H9 (cell line): ENCODE measurements around the gene MAPK8. TPM values are rescaled to one million over a fixed set of nuclear protein-coding genes. Genes with fewer than 3 reads are reported as not detected.

Experiments used
- DNase-seq: peaks from one replicate; pipeline ENCODE4 v3.0.0-alpha.2; 2017
- H2AFZ ChIP-seq: one replicate; pipeline ENCODE4 v1.6.1; 2013; ENCODE audit warnings: mild to moderate bottlenecking, low read length, control low read depth, moderate library complexity
- H2AK5ac ChIP-seq: 2 replicates; pipeline ENCODE4 v1.6.1; 2013; ENCODE audit warnings: low read length, control low read depth, mixed read lengths; ENCODE audit not compliant: insufficient read length
- H2BK120ac ChIP-seq: one replicate; pipeline ENCODE4 v1.6.1; 2013; ENCODE audit warnings: low read depth, mild to moderate bottlenecking, low read length, control low read depth, inconsistent platforms; ENCODE audit not compliant: poor library complexity, severe bottlenecking
- H2BK12ac ChIP-seq: 2 replicates; pipeline ENCODE4 v1.6.1; 2013; ENCODE audit warnings: low read length, control low read depth, mixed read lengths, low read depth; ENCODE audit not compliant: insufficient read length
- H2BK15ac ChIP-seq: 2 replicates; pipeline ENCODE4 v1.6.1; 2013; ENCODE audit warnings: low read depth, low read length, control low read depth
- H2BK20ac ChIP-seq: one replicate; pipeline ENCODE4 v1.6.1; 2013; ENCODE audit warnings: low read depth, mild to moderate bottlenecking, low read length, control low read depth, inconsistent platforms; ENCODE audit not compliant: poor library complexity, severe bottlenecking
- H2BK5ac ChIP-seq: 2 replicates; pipeline ENCODE4 v1.6.1; 2013; ENCODE audit warnings: low read length, control low read depth, mixed read lengths; ENCODE audit not compliant: insufficient read length
- H3K14ac ChIP-seq: 2 replicates; pipeline ENCODE4 v1.6.1; 2013; ENCODE audit warnings: low read length, control low read depth; ENCODE audit not compliant: insufficient read depth
- H3K18ac ChIP-seq: 2 replicates; pipeline ENCODE4 v1.6.1; 2013; ENCODE audit warnings: low read depth, mild to moderate bottlenecking, mixed read lengths, low read length, control low read depth; ENCODE audit not compliant: insufficient read length
- H3K23ac ChIP-seq: 2 replicates; pipeline ENCODE4 v1.6.1; 2013; ENCODE audit warnings: low read length, control low read depth, mixed read lengths, low read depth; ENCODE audit not compliant: insufficient read length
- H3K23me2 ChIP-seq: 2 replicates; pipeline ENCODE4 v1.6.1; 2013; ENCODE audit warnings: low read depth, mild to moderate bottlenecking, mixed read lengths, low read length, control low read depth; ENCODE audit not compliant: insufficient read length, poor library complexity, severe bottlenecking
- H3K27ac ChIP-seq: 2 replicates; pipeline ENCODE4 v1.5.1; 2013; ENCODE audit warnings: low read length, control low read depth, mixed read lengths, low read depth; ENCODE audit not compliant: insufficient read length
- H3K27me3 ChIP-seq: 2 replicates; pipeline ENCODE4 v1.6.1; 2013; ENCODE audit warnings: low read length, control low read depth, inconsistent platforms; ENCODE audit not compliant: insufficient read depth
- H3K4ac ChIP-seq: 2 replicates; pipeline ENCODE4 v1.6.1; 2013; ENCODE audit warnings: low read depth, mild to moderate bottlenecking, control low read depth, inconsistent platforms, low read length, moderate library complexity
- H3K4me1 ChIP-seq: 2 replicates; pipeline ENCODE4 v1.6.1; 2013; ENCODE audit warnings: low read length, control low read depth, inconsistent platforms; ENCODE audit not compliant: insufficient read depth
- H3K4me2 ChIP-seq: 2 replicates; pipeline ENCODE4 v1.6.1; 2013; ENCODE audit warnings: low read length, control low read depth, mixed read lengths; ENCODE audit not compliant: insufficient read length, insufficient read depth
- H3K56ac ChIP-seq: 2 replicates; pipeline ENCODE4 v1.6.1; 2013; ENCODE audit warnings: low read depth, mild to moderate bottlenecking, mixed read lengths, low read length, control low read depth; ENCODE audit not compliant: insufficient read length
- H3K79me1 ChIP-seq: 2 replicates; pipeline ENCODE4 v1.6.1; 2013; ENCODE audit warnings: low read depth, mild to moderate bottlenecking, moderate library complexity, low read length, control low read depth, inconsistent platforms; ENCODE audit not compliant: insufficient read depth, poor library complexity, severe bottlenecking
- H3K79me2 ChIP-seq: 2 replicates; pipeline ENCODE4 v1.6.1; 2013; ENCODE audit warnings: low read length, control low read depth, inconsistent platforms; ENCODE audit not compliant: insufficient read depth
- H3K9ac ChIP-seq: 2 replicates; pipeline ENCODE4 v1.6.1; 2013; ENCODE audit warnings: low read length, control low read depth, mixed read lengths; ENCODE audit not compliant: insufficient read length; ENCODE audit errors: extremely low read depth
- H3K9me3 ChIP-seq: one replicate; pipeline ENCODE4 v1.6.1; 2013; ENCODE audit warnings: low read depth, low read length, inconsistent platforms; ENCODE audit not compliant: control insufficient read depth
- H3T11ph ChIP-seq: one replicate; pipeline ENCODE4 v1.6.1; 2013; ENCODE audit warnings: mild to moderate bottlenecking, low read length, control low read depth, inconsistent platforms
- H4K20me1 ChIP-seq: one replicate; pipeline ENCODE4 v1.6.1; 2013; ENCODE audit not compliant: control insufficient read depth, insufficient read length, insufficient read depth
- H4K5ac ChIP-seq: 2 replicates; pipeline ENCODE4 v1.6.1; 2013; ENCODE audit warnings: low read depth, mild to moderate bottlenecking, mixed read lengths, low read length, control low read depth; ENCODE audit not compliant: insufficient read length
- H4K8ac ChIP-seq: replicated peaks from 2 replicates; pipeline ENCODE4 v1.6.1; 2013; ENCODE audit warnings: low read length, control low read depth, mixed read lengths, low read depth; ENCODE audit not compliant: insufficient read length
- H4K91ac ChIP-seq: 2 replicates; pipeline ENCODE4 v1.6.1; 2013; ENCODE audit warnings: low read depth, mild to moderate bottlenecking, moderate library complexity, mixed read lengths, low read length, control low read depth; ENCODE audit not compliant: insufficient read length
- H3K27ac Mint-ChIP-seq, 3 experiments: 2 replicates in 2 of 3; 3 replicates in 1 of 3; pipeline ENCODE4 v1.8.0; 2020 to 2021; ENCODE audit warnings: mixed read lengths in 3 of 3, mild to moderate bottlenecking in 1 of 3, moderate library complexity in 1 of 3
- H3K27me3 Mint-ChIP-seq: 2 replicates; pipeline ENCODE4 v1.8.0; 2021; ENCODE audit warnings: low read depth, mild to moderate bottlenecking, moderate library complexity, mixed read lengths
- H3K36me3 Mint-ChIP-seq, 3 experiments: 2 replicates in 2 of 3; 3 replicates in 1 of 3; pipeline ENCODE4 v1.8.0; 2020 to 2021; ENCODE audit warnings: low read depth in 3 of 3, mixed read lengths in 3 of 3; ENCODE audit not compliant: insufficient read depth in 1 of 3
- H3K4me1 Mint-ChIP-seq, 2 experiments: 2 replicates each; pipeline ENCODE4 v1.8.0; 2020; ENCODE audit warnings: mixed read lengths in 2 of 2
- H3K4me3 Mint-ChIP-seq, 2 experiments: 2 replicates in 1 of 2; 3 replicates in 1 of 2; pipeline ENCODE4 v1.8.0; 2020 to 2021; ENCODE audit warnings: mild to moderate bottlenecking in 2 of 2, mixed read lengths in 2 of 2, moderate library complexity in 1 of 2
- H3K9me3 Mint-ChIP-seq, 2 experiments: 2 replicates in 1 of 2; 3 replicates in 1 of 2; pipeline ENCODE4 v1.8.0; 2020; ENCODE audit warnings: mild to moderate bottlenecking in 2 of 2, mixed read lengths in 2 of 2, moderate library complexity in 1 of 2
- WGBS: extraction: QIAGEN DNeasy Blood & Tissue Kit; methylation state at CpG from one replicate; pipeline ENCODE4 v1.1.7; 2013; ENCODE audit warnings: missing lambda C conversion rate, low lambda C conversion rate, mixed read lengths; ENCODE audit not compliant: insufficient read length; ENCODE audit errors: extremely low coverage; 5-methylcytosine and 5-hydroxymethylcytosine counted together
- total RNA-seq: library from RNA; stranded (reverse); gene quantifications from 2 replicates; pipeline ENCODE4 v1.2.1, GENCODE V29; 2021
- TF ChIP-seq, protein P1 (sequence below): fragments of 200-600 bp; sonication (generic); conservative IDR thresholded peaks from 3 replicates; pipeline ENCODE4 v1.8.0; 2021; ENCODE audit warnings: antibody characterized with exemption, mild to moderate bottlenecking

MAPK8 gene
- total RNA-seq, 1 experiment from 2014 or later = 52.0 TPM

DNA sequence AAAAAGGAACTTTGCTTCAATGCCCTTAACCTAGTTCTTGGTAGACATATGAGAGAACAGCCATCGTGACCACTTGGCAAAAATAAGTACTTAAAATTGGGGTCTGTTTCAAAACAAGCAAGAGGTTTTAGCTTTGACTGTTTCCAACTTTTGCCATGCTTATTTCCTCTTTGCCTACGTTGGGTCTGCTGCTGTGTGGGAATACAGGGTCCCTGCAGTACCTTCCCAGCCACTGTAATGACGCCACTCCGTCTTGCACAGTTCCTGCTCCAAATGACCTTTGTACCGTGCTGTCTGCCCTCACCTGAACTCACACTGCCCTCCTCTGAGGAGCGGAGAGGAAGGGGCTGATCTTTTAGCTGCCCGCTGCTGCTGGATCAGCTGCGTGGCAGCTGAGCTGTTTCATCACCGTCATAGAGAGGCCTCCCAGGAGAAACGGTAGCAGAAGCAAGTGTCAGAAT lies 133.1 kb downstream of the MAPK8 start:
- no peak overlapping the region for H3K27ac ChIP-seq
- DNase-seq = peak; percentile 27
- H3K79me1 ChIP-seq = no peaks in the 10 kb centered on the region
- H3K4ac ChIP-seq = no peak overlapping the region
- no peaks in the 10 kb centered on the region for H3K4me1 ChIP-seq
- H3K27me3 ChIP-seq = no peaks in the 10 kb centered on the region
- H3K4me1 Mint-ChIP-seq = peaks cover 14% of the 10 kb centered on the region in 2 experiments
- H3K14ac ChIP-seq = no peak overlapping the region
- no peaks in the 10 kb centered on the region for H4K20me1 ChIP-seq
- no peak overlapping the region for H4K91ac ChIP-seq
- no peak overlapping the region for H3K18ac ChIP-seq
- H3K23ac ChIP-seq = no peak overlapping the region
- H3K27ac Mint-ChIP-seq = no peak overlapping the region
- H3K27me3 Mint-ChIP-seq = no peaks in the 10 kb centered on the region
- no peak overlapping the region for H2BK12ac ChIP-seq
- no peak overlapping the region for H2BK5ac ChIP-seq
- H2BK20ac ChIP-seq = no peak overlapping the region
- no peak overlapping the region for H3K4me2 ChIP-seq
- no peak overlapping the region for H4K5ac ChIP-seq
- H3T11ph ChIP-seq = no peak overlapping the region
- H3K36me3 Mint-ChIP-seq = peaks cover 0 to 2% (median 0%) of the 10 kb centered on the region in 3 experiments; a peak in 2 of 7 replicates
- no peak overlapping the region for H2AFZ ChIP-seq
- H3K23me2 ChIP-seq = no peaks in the 10 kb centered on the region
- H3K4me3 Mint-ChIP-seq = no peak overlapping the region
- no peak overlapping the region for H3K9ac ChIP-seq
- H3K56ac ChIP-seq = no peak overlapping the region
- TF ChIP-seq, protein P1, sequence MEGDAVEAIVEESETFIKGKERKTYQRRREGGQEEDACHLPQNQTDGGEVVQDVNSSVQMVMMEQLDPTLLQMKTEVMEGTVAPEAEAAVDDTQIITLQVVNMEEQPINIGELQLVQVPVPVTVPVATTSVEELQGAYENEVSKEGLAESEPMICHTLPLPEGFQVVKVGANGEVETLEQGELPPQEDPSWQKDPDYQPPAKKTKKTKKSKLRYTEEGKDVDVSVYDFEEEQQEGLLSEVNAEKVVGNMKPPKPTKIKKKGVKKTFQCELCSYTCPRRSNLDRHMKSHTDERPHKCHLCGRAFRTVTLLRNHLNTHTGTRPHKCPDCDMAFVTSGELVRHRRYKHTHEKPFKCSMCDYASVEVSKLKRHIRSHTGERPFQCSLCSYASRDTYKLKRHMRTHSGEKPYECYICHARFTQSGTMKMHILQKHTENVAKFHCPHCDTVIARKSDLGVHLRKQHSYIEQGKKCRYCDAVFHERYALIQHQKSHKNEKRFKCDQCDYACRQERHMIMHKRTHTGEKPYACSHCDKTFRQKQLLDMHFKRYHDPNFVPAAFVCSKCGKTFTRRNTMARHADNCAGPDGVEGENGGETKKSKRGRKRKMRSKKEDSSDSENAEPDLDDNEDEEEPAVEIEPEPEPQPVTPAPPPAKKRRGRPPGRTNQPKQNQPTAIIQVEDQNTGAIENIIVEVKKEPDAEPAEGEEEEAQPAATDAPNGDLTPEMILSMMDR = no peak
- H3K79me2 ChIP-seq = no peaks in the 10 kb centered on the region
- no peak overlapping the region for H2BK15ac ChIP-seq
- no peak overlapping the region for H2AK5ac ChIP-seq
- H3K9me3 ChIP-seq = no peaks in the 10 kb centered on the region
- H4K8ac ChIP-seq = no peak overlapping the region
- no peaks in the 10 kb centered on the region for H3K9me3 Mint-ChIP-seq
- WGBS = no CpG with 5 or more reads among the region's 10 CpGs
- no peak overlapping the region for H2BK120ac ChIP-seq
